ENCODE measurements around the gene COG2. TPM values are rescaled to one million over a fixed set of nuclear protein-coding genes. Genes with fewer than 3 reads are reported as not detected.
"Not testable (repeated sequence)": the region's sequence is repeated elsewhere in the genome, so short reads cannot be mapped to it uniquely, and the experiment has no call there.

Gene COG2
- total RNA-seq, 4 donors from 2014 or later: 23.5 to 33.6 (median 26.0) TPM

DNA sequence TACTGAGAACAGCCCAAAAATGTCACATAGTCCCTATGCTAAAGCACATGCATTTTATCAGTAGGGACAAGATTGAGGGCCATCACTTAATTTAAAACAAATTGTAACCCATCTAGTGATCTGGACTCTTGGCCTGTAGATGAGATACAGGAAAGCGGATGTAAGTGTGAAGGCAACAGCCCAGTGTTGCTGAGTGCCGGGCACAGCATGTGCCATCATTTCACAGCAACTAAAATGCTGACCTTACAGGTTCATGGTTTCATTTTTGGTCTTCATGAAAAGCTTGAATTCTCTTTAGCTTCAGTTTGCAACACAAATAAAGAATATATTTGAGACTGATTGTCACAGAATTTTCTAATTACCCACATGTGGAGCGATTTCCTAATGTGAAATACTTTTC lies 5.8 kb downstream of the COG2 start:
- Histone ChIP-seq H3K9me3 (no peaks in the 10 kb centered on the region), H3K27ac (no peak overlapping the region), H3K27me3 (no peaks in the 10 kb centered on the region), H3K36me3 (peaks cover 0 to 11% of the 10 kb centered on the region in 2 donors), H3K4me3 (no peak overlapping the region), H3K4me1 (peaks cover 6 to 28% (median 9%) of the 10 kb centered on the region in 3 donors)
- no peak for ATAC-seq
- TF ChIP-seq POLR2A (IDR thresholded peaks at IDR 0.05) (no peak), EP300 (IDR thresholded peaks at IDR 0.05) (no peak)
- TF ChIP-seq, protein P1, sequence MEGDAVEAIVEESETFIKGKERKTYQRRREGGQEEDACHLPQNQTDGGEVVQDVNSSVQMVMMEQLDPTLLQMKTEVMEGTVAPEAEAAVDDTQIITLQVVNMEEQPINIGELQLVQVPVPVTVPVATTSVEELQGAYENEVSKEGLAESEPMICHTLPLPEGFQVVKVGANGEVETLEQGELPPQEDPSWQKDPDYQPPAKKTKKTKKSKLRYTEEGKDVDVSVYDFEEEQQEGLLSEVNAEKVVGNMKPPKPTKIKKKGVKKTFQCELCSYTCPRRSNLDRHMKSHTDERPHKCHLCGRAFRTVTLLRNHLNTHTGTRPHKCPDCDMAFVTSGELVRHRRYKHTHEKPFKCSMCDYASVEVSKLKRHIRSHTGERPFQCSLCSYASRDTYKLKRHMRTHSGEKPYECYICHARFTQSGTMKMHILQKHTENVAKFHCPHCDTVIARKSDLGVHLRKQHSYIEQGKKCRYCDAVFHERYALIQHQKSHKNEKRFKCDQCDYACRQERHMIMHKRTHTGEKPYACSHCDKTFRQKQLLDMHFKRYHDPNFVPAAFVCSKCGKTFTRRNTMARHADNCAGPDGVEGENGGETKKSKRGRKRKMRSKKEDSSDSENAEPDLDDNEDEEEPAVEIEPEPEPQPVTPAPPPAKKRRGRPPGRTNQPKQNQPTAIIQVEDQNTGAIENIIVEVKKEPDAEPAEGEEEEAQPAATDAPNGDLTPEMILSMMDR (IDR thresholded peaks at IDR 0.05): no peak
- WGBS, 2 donors (ENCODE audit: low coverage in 1 of 2): 89 to 100% methylated on average over 3 of the region's 3 CpGs

DNA sequence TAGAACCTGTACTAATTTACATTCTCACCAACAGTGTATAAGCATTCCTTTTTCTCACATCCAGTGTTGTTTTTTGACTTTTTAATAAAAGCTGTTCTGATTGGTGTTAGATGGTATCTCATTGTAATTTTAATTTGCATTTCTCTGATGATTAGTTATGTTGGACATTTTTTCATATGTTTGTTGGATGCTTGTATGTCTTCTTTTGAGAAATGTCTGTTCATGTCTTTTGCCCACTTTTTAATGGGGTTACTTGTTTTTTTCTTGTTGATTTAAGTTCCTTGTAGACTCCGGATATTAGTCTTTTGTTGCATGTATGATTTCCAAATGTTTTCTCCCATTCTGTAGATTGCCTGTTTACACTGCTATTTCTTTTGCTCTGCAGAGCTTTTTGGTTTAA lies 8.0 kb downstream of the COG2 start:
- H3K27ac ChIP-seq: no peak overlapping the region
- peaks cover 0 to 11% of the 10 kb centered on the region in 2 donors for H3K36me3 ChIP-seq
- no peak for ATAC-seq
- no peaks in the 10 kb centered on the region for H3K9me3 ChIP-seq
- H3K27me3 ChIP-seq: no peaks in the 10 kb centered on the region
- 83% methylated on average over 1 of the region's 1 CpG; no CpG with 5 or more reads in 1 of the 2 donors for WGBS, 2 donors (ENCODE audit: low coverage in 1 of 2)
- H3K4me3 ChIP-seq: no peak overlapping the region
- H3K4me1 ChIP-seq: peaks cover 0 to 6% (median 0%) of the 10 kb centered on the region in 3 donors
- no peak for TF ChIP-seq POLR2AphosphoS5 (IDR thresholded peaks at IDR 0.05)
- TF ChIP-seq POLR2A (IDR thresholded peaks at IDR 0.05): no peak
- no peak for TF ChIP-seq EP300 (IDR thresholded peaks at IDR 0.05)
- TF ChIP-seq, protein P1 (IDR thresholded peaks at IDR 0.05): no peak

DNA sequence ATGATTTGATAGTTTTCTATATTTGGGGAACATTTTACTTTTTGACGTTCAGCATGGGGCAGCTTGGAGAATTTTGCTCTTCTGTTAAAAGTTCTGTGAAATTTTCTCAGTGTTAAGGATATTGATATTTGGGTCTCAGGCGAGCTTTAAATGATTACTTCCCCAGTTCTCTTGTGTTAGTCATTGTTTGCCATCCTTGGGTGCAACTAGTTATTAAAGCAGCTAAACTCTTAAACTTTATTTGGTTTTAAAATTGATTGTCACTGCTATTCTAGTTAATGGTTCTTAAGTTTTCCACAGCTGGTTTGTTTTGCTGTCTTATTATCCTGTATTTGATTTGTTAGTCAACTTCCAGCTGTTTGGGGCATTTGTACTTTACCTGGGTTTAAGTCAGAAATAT lies 9.0 kb downstream of the COG2 start:
- Histone ChIP-seq H3K9me3 (no peaks in the 10 kb centered on the region), H3K4me1 (peaks cover 0 to 5% (median 0%) of the 10 kb centered on the region in 3 donors), H3K4me3 (no peak overlapping the region), H3K27ac (no peak overlapping the region), H3K36me3 (peaks cover 0 to 7% of the 10 kb centered on the region in 2 donors), H3K27me3 (no peaks in the 10 kb centered on the region)
- no peak for ATAC-seq
- 88 to 100% methylated on average over 2 of the region's 2 CpGs for WGBS, 2 donors (ENCODE audit: low coverage in 1 of 2)
- no peak for TF ChIP-seq EP300 (IDR thresholded peaks at IDR 0.05)
- TF ChIP-seq POLR2AphosphoS5 (IDR thresholded peaks at IDR 0.05): no peak
- TF ChIP-seq, protein P1 (IDR thresholded peaks at IDR 0.05): no peak
- TF ChIP-seq POLR2A (IDR thresholded peaks at IDR 0.05): no peak

GRCh38 chr1:230656719-230657118 lies 14.4 kb downstream of the COG2 start:
- not testable (repeated sequence) for H3K9me3 ChIP-seq, H3K27me3 ChIP-seq, H3K27ac ChIP-seq, H3K4me1 ChIP-seq, H3K4me3 ChIP-seq, ATAC-seq
- H3K36me3 ChIP-seq: peaks cover 0 to 30% of the 10 kb centered on the region in 2 donors
- WGBS, 2 donors (ENCODE audit: low coverage in 1 of 2): 67 to 100% methylated on average over 1 of the region's 1 CpG

DNA sequence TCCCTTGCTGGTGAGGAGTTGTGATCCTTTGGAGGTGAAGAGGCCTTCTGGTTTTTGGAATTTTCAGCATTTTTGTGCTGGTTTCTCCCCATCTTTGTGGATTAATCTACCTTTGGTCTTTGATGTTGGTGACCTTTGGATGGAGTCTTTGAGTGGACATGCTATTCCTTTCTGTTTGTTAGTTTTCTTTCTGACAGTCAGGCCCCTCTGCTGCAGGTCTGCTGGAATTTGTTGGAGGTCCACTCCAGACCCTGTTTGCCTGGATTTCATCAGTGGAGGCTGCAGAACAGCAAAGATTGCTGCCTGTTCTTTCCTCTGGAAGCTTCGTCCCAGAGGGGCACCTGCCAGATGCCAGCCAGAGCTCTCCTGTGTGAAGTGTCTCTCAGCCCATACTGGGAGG lies 15.8 kb downstream of the COG2 start:
- whole genome bisulfite sequencing, 2 donors (ENCODE audit: low coverage in 1 of 2): no CpG with 5 or more reads among the region's 1 CpG
- H3K4me3 ChIP-seq, H3K27ac ChIP-seq, H3K27me3 ChIP-seq, H3K4me1 ChIP-seq, H3K9me3 ChIP-seq, ATAC-seq: not testable (repeated sequence)
- H3K36me3 ChIP-seq: peaks cover 0 to 37% of the 10 kb centered on the region in 2 donors

GRCh38 chr1:230658691-230659090 lies 16.4 kb downstream of the COG2 start:
- Histone ChIP-seq H3K36me3 (peaks cover 0 to 43% of the 10 kb centered on the region in 2 donors), H3K4me3 (no peak overlapping the region), H3K27me3 (no peaks in the 10 kb centered on the region), H3K9me3 (no peaks in the 10 kb centered on the region), H3K4me1 (no peaks in the 10 kb centered on the region), H3K27ac (no peak overlapping the region)
- ATAC-seq: no peak
- WGBS, 2 donors (ENCODE audit: low coverage in 1 of 2): 100% methylated on average over 1 of the region's 2 CpGs
- TF ChIP-seq POLR2AphosphoS5 (IDR thresholded peaks at IDR 0.05) (no peak), EP300 (IDR thresholded peaks at IDR 0.05) (no peak)
